B cell (primary cell): Measurements from ENCODE around the gene CXADR.
"Not testable (repeated sequence)": the region's sequence is repeated elsewhere in the genome, so short reads cannot be mapped to it uniquely, and the experiment has no call there.

ENCODE experiments used
- CTCF ChIP-seq: fragments of 200-600 bp; IDR thresholded peaks from one replicate; pipeline ENCODE4 v1.8.0; 2022; ENCODE audit warnings: antibody characterized with exemption, mild to moderate bottlenecking
- EZH2 ChIP-seq: IDR thresholded peaks from 2 replicates; pipeline ENCODE4 v1.6.1; 2012; ENCODE audit warnings: borderline replicate concordance, low read depth, mild to moderate bottlenecking, moderate library complexity, low read length; ENCODE audit not compliant: insufficient read depth, poor library complexity, severe bottlenecking

- TF ChIP-seq EZH2, CTCF: not testable (repeated sequence)
These were observed 23.3 kb upstream of the CXADR start for GRCh38 chr21:17489565-17489964.
